Measurements from ENCODE around the gene C3.
"Not testable (repeated sequence)": the region's sequence is repeated elsewhere in the genome, so short reads cannot be mapped to it uniquely, and the experiment has no call there.

C3 gene

DNA sequence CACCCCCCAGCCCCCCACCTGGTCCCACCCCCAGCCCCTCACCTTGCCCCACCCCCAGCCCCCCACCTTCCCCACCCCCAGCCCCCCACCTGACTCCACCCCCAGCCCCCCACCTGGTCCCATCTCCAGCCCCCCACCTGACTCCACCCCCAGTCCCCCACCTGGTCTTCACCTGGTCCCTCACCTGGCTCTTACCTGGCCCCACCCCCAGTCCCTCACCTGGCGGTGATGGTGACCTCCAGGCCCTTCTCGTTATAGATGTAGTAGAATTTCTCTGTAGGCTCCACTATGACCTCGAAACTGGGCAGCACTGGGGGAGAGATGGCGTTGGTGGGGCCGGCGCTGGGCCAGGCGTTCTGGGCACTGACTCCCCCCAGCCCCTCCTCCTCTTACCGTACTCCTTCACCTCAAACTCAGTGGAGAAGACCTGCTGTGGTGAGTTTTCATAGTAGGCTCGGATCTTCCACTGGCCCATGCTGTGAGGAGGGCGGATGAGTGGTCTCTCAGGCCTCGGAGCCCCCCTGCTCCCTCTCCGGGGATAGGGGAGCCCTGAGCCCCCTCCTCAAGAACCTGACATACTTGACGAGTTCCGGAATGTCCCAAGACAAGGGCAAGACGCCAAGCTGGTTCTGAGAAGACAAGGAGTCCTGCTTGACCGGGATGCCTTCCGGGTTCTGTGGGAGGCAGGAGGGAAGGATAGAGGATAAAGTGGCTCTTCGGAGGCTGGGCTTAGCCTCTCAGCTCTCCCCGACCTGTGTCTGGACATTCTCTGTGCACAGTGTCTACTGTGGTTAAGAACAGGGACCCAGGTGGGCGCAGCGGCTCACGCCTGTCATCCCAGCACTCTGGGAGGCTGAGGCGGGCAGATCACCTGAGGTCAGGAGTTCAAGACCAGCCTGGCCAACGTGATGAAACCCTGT lies 6.4 kb downstream of the C3 start:
- no peak for DNase-seq (ENCODE audit: low read depth in 3 of 3)

DNA sequence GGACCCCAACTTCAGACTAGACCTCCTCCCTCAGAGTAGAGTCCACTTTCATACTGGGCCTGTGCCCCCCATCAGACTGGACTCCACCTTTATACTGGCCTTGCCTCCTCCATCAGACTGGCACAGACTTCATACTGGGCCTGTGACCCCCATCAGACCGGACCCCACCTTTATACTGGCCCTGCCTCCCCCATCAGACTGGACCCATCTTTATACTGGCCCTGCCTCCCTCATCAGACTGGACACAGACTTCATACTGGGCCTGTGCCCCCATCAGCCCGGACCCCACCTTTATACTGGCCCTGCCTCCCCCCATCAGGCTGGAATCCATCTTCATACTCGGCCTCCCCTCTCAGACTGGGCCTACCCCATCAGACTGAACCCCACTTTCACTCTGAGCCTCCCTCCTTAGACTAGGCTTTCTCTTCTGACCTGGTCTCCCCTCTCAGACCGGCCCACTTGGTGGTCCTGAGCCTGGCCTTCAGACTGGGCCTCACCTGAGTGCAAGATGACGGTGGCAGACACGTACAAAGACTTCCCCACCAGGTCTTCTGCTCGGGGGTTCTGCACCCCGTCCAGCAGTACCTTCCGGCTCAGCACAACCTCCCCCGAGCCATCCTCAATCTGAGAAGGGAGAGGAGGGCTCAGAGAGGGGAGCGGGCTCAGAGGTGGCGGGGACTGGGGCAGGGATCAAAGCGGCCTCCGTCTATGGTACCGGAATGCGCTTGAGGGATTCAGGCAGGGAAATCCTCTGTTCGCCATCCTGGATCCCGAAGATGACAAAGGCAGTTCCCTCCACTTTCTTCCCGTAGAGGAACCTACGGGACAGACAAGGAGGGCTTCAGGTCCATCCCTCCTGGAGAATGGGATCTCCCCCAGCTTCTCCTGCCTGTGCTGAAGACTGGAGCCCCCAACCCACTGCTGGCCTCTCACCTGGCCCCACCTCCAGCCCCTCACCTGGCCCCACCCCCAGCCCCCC lies 7.5 kb downstream of the C3 start:
- DNase-seq (ENCODE audit: low read depth in 3 of 3), result no peak

DNA sequence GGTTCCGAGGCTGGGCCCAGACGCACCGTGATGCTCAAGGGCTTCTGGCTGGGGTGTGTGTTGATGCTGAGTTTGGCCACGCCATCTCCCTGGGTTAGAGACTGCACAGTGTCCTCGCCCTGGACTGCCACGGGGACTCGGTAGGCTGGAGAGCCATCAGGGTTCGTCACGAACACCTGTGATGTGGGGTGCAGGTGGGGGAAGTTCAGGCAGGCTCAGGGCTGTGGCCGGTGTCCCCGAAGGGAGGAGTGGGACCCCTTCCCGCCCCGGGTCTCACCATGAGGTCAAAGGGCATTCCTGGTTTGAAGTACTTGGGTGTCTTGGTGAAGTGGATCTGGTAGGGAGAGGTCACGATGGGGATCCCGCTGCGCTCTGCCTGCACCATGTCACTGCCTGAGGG lies 8.2 kb downstream of the C3 start:
- DNase-seq (ENCODE audit: low read depth in 3 of 3), result no peak

DNA sequence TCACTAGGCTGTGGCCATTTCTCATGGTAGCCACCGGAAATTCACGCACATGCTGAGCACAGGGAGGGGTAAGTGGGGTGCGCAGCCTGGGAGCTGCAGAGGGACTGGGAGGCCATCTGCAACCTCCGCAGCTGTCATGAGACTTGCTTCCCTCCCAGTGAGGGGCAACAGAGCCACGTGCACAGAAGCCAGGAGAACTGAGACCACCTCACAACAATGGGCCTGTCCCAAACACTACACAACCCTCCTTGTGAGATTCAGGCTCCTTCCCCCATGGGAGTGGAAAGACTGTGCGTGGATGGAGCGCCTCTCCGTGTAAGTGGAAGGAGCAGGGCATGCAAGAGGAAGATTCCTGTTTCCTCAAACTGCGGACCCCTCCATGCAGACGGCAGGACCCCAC lies 8.8 kb downstream of the C3 start:
- no peak for DNase-seq (ENCODE audit: low read depth in 3 of 3)

DNA sequence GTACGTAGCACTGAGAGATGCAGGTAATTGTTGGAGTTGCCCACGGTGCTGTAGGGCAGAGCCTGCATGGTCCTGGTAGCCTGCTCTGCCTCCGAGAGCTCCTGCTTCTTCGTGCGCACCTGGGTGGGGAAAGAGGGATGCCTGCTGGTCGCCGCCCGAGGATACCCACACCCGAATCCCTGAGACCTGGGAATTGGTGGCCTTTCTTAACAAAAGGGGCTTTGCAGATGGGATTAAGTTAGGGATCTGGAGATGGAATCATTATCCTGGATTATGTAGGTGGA lies 9.4 kb downstream of the C3 start:
- no peak for DNase-seq (ENCODE audit: low read depth in 3 of 3)

DNA sequence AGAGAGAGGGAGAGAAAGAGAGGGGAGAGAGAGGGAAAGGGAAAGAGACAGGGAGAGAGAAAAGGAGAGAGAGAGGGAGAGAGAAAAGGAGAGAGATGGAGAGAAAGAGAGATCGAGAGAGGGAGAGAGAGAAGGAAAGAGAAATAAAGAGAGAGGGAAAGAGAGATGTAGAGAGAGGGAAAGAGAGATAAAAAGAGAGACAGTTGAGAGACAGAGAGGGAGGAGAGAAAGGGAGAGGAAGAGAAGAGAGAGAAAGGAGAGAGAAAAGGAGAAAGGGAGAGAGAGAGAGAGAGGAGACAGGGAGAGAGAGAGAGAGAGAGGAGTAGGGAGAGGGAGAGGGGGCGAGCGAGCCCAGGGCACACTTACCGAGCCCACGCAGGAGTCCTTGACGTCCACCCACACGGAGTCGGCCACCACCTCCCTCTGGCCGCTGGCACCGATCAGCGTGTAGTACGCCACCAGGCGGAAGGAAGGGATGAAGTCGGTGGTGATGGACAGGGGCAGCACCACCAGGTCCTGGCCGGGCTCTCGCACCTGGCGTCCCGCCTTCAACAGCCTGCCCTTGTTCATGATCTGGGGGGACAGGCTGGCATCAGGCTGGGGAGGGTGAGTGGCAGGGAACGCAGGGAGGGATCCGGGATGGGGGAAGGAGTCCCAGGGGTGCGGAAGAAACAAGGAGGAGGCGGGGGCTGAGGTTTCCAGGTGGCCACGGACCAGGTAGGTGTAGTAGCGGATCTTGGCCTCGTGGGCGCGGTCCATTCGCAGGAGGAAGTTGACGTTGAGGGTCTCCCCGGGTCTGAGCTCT lies 10.0 kb downstream of the C3 start:
- no peak for DNase-seq (ENCODE audit: low read depth in 3 of 3)

DNA sequence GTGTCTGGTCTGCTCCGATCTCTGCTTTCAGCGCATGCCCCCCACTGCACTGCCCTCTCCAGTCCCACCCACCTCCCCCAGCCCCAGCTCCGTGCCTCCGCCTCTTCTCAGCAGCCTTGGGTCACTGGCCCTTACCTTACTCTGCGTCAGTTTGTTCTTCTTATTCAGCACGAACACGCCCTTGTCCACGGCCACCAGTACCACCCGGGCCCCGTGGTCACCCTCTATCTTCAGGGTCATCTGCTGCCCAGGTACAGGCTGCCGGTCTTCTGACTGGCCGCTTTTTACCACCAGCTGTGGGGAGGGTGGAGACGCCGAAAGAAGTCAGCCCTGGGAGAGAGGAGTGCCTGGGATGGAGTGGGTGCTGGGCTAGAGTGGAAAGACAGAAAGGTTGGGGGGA lies 10.9 kb downstream of the C3 start:
- no peak for DNase-seq (ENCODE audit: low read depth in 3 of 3)

DNA sequence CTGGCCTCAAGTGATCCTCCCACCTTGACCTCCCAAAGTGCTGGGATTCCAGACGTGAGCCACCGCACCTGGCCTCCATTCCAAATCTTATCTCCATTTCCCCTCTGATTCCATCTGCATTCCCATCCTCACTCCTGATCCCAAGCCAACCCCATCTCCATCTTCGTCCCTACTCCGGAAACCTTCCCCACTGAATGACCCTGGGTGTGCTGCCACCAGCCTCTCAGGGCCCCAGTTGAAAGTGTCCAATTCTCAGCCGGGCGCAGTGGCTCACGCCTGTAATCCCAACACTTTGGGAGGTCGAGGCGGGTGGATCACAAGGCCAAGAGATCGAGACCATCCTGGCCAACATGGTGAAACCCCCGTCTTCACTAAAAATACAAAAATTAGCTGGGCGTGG lies 11.5 kb downstream of the C3 start:
- not testable (repeated sequence) for DNase-seq (ENCODE audit: low read depth in 3 of 3)

DNA sequence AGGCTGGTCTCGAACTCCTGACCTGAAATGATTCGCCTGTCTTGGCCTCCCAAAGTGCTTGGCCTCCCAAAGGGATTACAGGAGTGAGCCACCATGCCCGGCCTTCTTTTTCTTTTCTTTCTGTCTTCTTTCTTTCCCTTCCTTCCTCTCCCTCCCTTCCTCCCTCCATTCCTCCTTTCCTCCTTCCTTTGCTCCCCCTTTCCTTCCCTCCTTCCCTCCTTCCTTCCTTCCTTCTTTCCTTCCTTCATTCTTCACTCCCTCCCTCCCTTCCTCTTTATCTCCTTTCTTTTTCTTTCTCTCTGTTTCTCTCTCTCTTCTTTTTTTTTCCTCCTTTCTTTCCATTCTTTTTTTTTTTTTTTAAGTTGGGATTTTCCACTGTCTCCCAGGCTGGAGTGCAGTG lies 12.1 kb downstream of the C3 start:
- DNase-seq (ENCODE audit: low read depth in 3 of 3), result no peak

DNA sequence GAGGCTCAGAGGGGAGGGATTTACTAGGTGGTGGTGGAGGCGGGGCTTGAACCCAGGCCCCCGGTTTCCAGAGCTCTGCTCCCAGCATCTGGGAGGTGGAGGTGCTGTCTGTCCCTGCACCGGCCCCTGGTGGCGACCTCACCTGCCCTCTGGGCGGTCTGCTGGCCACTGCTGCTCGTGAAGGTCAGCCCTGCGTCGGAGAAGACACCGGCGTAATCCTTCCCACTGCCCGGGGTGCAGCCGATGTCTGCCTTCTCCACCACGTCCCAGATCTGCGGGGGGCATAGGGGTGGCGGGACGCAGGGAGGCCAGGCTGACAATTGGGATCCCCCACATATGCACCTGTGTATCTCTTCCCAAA lies 12.8 kb downstream of the C3 start:
- no peak for DNase-seq (ENCODE audit: low read depth in 3 of 3)

DNA sequence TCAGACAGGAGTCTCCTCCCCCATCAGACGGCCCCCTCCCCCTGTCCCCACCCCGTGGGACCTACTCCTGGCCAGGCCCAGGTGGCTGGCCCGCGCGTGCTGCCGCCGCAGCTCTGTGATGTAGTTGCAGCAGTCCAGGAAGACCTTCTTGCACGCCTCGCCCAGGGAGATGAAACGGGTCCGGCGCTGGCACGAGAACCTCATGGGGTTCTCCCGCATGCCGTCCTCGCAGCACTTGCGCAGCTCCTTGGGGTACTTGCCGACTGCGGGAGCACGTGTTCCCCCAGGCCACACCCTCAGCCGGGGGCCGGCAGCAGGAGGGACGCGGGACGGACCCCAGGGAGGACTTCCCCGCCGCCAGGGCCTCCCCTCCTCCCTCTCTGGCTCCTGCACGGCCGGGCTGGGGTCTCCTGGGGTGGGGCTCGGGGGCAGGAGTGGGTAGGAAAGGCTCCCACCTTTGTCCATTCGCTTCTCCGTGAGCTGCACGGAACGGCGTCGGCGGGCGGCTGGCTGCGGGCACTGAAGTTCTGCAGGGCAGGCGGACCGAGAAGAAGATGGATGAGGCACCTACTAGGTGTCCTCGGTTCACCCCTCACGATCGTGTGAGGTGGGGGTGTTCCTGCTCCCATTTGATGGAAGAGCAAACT lies 13.3 kb downstream of the C3 start:
- no peak for DNase-seq (ENCODE audit: low read depth in 3 of 3)

DNA sequence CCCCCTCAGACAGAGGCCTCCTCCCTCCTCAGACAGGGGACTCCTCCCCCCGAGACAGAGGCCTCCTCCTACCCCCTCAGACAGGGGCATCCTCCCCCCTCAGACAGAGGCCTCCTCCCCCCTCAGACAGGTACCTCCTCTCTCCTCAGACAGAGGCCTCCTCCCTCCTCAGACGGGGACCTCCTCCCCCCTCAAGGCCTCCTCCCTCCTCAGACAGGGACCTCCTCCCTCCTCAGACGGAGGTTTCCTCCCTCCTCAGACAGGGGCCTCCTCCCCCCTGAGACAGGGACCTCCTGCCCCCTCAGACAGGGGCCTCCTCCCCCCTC lies 13.9 kb downstream of the C3 start:
- no peak for DNase-seq (ENCODE audit: low read depth in 3 of 3)

DNA sequence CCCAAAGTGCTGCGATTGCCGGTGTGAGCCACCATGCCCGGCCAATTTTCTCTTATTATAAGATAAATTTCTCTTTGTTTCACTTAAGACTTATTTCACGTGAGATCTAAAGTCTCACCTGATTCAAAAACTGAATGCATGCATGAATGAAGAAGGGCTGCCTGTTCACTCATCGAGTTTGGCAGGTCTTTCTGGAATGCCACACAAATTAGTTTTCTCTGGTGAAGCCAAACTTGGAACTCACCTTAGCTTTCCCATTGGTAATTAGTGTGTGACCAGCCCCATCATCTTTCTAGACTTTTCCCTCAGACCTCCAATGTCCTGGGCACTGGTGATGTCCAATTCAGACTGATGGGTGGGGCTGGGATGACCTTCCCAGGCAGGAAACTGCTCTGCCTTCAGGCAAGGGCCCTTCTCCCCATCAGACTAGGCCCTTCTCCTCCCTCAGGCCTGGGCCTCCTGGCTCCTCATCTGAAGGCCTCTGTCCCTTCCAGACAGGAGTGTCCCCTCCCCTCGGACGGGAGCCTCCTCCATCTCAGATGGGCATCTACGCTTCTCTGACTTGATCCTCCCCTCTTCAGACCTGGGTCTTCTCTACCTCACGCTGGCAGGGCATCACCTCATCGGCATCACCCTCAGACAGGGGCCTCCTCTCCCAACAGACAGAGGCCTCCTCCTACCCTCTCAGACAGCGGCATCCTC lies 14.4 kb downstream of the C3 start:
- no peak for DNase-seq (ENCODE audit: low read depth in 3 of 3)

DNA sequence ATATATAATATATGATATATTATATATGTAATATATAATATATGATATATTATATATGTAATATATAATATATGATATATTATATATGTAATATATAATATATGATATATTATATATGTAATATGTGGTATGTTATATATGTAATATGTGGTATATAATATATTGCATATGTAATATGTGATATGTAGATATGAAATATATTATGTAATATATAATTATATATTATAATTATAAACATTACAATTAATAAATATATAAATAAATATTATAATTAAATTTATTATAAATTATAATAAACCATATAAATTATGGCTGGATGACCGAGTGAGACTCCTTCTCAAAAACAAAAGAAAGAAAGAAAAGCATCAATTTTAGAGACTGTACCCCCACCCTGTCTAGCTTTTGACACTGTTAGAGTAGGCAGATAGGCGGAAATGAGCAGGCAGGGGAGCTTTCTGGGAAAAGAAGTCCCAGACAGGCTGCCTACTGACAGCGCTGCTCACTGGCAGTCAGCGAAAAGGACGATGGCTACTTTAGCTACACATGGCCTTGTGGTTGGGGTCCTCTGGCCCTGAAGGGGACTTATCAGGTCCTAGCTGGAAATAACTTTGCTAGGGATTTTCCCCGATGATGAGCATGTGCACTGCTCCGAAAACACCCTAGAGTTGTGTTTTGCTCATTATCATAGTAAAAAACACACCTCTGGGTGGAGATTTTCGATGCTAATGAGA lies 19.7 kb downstream of the C3 start:
- DNase-seq (ENCODE audit: low read depth in 3 of 3), result no peak

DNA sequence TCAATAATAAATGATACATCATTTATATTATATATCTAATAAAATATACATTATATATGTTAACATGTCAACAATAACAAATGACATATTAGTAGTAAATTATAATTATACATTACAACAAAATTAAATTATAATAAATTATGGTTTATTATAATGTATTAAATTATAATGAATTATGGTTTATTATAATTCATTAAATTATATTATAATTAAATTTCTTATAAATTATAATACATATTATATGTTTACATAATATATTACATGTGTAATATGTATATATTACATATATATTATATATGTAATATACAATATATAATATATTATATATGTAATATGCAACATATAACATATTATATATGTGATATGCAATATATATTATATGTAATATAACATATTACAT lies 20.5 kb downstream of the C3 start:
- no peak for DNase-seq (ENCODE audit: low read depth in 3 of 3)

DNA sequence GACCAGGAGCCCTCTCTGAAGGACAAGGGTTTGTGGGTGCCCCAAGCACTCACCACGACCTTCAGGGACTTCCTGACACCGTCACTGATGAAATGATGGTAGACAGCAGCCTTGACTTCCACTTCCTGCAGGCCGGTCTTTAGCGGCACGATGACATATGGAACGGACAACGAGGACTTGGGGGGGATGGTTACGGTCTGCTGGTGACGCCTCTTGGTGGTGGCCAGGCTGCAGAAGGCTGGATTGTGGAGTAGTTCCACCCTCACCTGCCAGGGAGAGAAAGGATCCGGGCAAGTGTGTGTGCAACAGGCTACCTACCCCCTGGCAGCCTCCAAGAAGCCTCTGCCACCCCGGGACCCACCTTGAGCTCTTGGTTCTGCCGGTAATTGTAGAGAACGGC lies 23.2 kb downstream of the C3 start:
- DNase-seq (ENCODE audit: low read depth in 3 of 3), result no peak

DNA sequence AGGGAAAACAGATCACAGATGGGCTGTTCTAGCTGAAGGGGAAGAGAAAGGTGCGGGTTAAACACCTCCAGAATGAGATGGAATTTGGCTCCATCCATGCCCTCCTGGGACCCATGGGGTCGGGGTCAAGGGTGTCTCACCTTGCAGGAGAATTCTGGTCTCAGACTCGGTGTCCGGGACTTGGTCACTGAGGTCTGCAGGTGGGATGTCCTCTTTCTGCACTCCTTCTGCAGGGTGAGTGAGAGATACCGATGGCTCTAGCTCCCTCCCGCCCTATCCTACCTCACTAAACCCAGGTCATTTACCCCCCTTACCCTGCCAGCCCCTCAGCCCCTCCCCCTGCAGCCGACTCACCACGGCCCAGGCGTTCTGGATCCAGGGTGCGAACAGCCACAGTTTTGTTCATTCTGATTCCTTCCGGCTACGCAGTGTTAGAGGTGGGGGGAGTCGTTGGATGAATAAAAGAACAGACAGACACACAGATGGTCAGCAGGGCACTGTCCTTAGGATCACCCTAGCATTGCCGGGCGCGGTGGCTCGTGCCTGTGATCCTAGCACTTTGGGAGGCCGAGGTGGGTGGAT lies 24.1 kb downstream of the C3 start:
- no peak for DNase-seq (ENCODE audit: low read depth in 3 of 3)

DNA sequence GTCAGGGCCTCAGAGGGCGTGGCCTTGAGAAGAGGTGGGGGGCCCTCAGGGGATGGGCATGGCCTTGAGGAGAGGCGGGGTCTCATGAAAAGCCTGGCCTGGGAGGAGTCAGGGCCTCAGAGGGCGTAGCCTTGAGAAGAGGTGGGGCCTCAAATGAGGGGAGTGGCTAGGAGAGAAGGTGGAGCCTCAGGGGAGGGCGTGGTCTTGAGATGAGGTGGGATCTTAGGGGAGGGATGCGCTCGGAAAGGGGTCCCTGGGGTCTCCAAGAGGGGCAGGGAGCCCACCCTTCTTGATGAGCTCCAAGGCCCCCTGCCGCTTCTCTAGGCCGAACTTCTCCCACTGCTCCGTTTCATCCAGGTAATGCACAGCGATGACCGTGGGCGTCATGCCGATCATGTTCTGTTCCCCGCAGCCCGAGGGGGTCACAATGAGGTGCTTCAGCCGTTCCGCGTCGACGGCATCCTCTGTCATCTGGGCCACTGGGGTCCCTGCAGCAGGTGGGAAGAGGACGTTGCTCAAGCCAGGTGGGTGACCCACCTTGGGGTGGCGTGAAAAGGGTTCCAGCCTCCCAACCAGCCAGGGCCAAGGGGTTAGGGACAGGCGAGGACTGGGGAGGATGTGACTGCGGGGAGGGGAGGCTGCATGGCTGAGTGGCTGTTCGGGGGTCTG lies 26.2 kb downstream of the C3 start:
- no peak for DNase-seq (ENCODE audit: low read depth in 3 of 3)

DNA sequence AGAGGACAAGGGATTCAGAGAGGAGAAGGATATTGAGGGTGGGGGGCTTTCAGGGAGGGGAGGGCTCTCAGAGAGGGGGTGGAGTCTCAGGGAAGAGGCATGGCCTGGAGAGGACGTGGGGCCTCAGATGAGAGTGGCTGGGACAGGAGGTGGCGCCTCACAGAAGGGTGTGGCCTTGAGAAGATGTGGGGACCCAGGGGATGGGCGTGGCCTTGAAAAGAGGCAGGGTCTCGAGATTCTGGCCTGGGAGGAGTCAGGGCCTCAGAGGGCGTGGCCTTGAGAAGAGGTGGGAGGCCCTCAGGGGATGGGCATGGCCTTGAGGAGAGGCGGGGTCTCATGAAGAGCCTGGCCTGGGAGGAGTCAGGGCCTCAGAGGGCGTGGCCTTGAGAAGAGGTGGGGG lies 26.8 kb downstream of the C3 start:
- DNase-seq (ENCODE audit: low read depth in 3 of 3), result no peak

DNA sequence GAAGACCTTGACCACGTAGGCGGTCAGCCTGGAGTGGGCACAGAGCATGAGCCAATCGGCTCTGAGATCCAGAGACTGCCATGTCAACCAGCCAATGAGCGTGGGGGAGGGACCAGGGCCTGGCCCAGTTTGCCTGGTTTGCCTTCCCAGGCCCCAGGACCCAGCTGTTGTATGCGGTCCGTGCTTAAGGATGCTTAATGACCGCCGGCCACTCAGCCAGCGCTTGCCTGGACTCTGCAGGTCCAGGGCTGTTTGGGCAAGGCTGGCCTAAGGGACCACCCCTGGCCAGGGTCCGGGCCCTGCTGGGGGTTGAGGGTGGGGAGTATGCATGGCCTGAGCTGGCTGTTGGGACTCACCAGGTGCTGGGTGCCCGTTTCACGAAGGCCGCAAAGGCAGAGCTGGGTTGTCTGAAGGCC lies 27.4 kb downstream of the C3 start:
- DNase-seq (ENCODE audit: low read depth in 3 of 3), result no peak

All from stimulated activated CD4-positive, alpha-beta T cell treated with anti-CD3 and anti-CD28 coated beads, TNF-alpha, amount 100 ng/mL, for 24 hours (primary cell).